Measurements from ENCODE around the gene EFNB3.

- TF ChIP-seq SIX1 (CRISPR knock-in tag; IDR thresholded peaks at IDR 0.05; ENCODE audit: borderline replicate concordance) (no peak), ZFX (CRISPR knock-in tag; IDR thresholded peaks at IDR 0.05; ENCODE audit: low read depth) (no peak), SP2 (CRISPR knock-in tag; IDR thresholded peaks at IDR 0.05) (no peak), JUN (CRISPR knock-in tag; IDR thresholded peaks at IDR 0.05) (no peak)
Measured at GRCh38 chr17:7742729-7743128, 37.7 kb downstream of the EFNB3 start.

Measured in HepG2 (cell line).